A673 (cell line): ENCODE data around the gene NTRK3. TPM values are rescaled to one million over a fixed set of nuclear protein-coding genes. Genes with fewer than 3 reads are reported as not detected.

Source experiments
- BruUV-seq: library from RNA; stranded (reverse); fragments of 400-500 nt; replicated peaks from 2 replicates; lab custom pipeline; 2021; lab: Mats Ljungman, UMichigan
- CTCF ChIA-PET: fragments of 300-600 bp; sonication (Branson Sonifier 250); formaldehyde crosslinking; loops from one replicate; lab custom pipeline; 2022; ENCODE audit warnings: antibody characterized with exemption; lab: Charles Lee
- POLR2A ChIA-PET: fragments of 300-600 bp; sonication (Branson Sonifier 250); formaldehyde crosslinking; loops from one replicate; lab custom pipeline; 2022; ENCODE audit warnings: antibody characterized with exemption; ENCODE audit not compliant: low non-redundant PET; lab: Charles Lee
- DNase-seq: peaks from one replicate; pipeline ENCODE4 v3.0.0-alpha.2; 2015; ENCODE audit warnings: low spot score
- H3K27ac ChIP-seq: fragments of 200-600 bp; sonication (generic); 2 replicates; pipeline ENCODE4 v1.5.1; 2016; ENCODE audit warnings: mixed run types, low read depth, mild to moderate bottlenecking, mixed read lengths, antibody characterized with exemption, low read length; ENCODE audit not compliant: poor library complexity, severe bottlenecking
- H3K27me3 ChIP-seq: fragments of 200-600 bp; sonication (generic); replicated peaks from 2 replicates; pipeline ENCODE4 v1.6.1; 2017; ENCODE audit warnings: mixed run types, low read depth, mild to moderate bottlenecking, mixed read lengths, antibody characterized with exemption, low read length; ENCODE audit not compliant: insufficient read depth, poor library complexity
- H3K36me3 ChIP-seq: fragments of 200-600 bp; sonication (generic); 2 replicates; pipeline ENCODE4 v1.6.1; 2016; ENCODE audit warnings: mixed run types, mild to moderate bottlenecking, mixed read lengths, antibody characterized with exemption, low read length; ENCODE audit not compliant: insufficient read depth, poor library complexity, severe bottlenecking
- H3K4me1 ChIP-seq: fragments of 200-600 bp; sonication (generic); 2 replicates; pipeline ENCODE4 v1.6.1; 2017; ENCODE audit warnings: mixed run types, mild to moderate bottlenecking, mixed read lengths, antibody characterized with exemption, low read length; ENCODE audit not compliant: insufficient read depth, poor library complexity, severe bottlenecking
- H3K4me3 ChIP-seq: fragments of 200-600 bp; sonication (generic); 2 replicates; pipeline ENCODE4 v1.5.1; 2016; ENCODE audit warnings: low read depth, mixed run types, mild to moderate bottlenecking, mixed read lengths, low read length; ENCODE audit not compliant: poor library complexity, severe bottlenecking
- H3K9me3 ChIP-seq: fragments of 200-600 bp; sonication (generic); 2 replicates; pipeline ENCODE4 v1.6.1; 2016; ENCODE audit warnings: mixed run types, low read depth, mild to moderate bottlenecking, mixed read lengths, antibody characterized with exemption, low read length; ENCODE audit not compliant: poor library complexity, severe bottlenecking
- EZH2 ChIP-seq: fragments of 200-600 bp; sonication (generic); IDR thresholded peaks from 2 replicates; pipeline ENCODE4 v1.6.1; 2017; ENCODE audit warnings: borderline replicate concordance, low read depth, mild to moderate bottlenecking, mixed read lengths, antibody characterized with exemption, low read length; ENCODE audit not compliant: poor library complexity, severe bottlenecking
- intact Hi-C: fragments of 100-400 bp; cut with micrococcal nuclease; formaldehyde crosslinking; loops from one replicate; pipeline ENCODE4 v1.10.0; 2022; ENCODE audit not compliant: unreplicated experiment
- total RNA-seq: library from RNA; stranded (reverse); gene quantifications from 2 replicates; pipeline ENCODE4 v1.2.3, GENCODE V29; 2021
- TF ChIP-seq, protein P1 (sequence below): fragments of 300-800, 200-600 bp; sonication (generic); conservative IDR thresholded peaks from 2 replicates; pipeline ENCODE4 v1.5.1; 2017; ENCODE audit warnings: low read depth, mild to moderate bottlenecking, antibody characterized with exemption, low read length, moderate library complexity, mixed read lengths

NTRK3 gene
- total RNA-seq, 1 experiment from 2014 or later: not detected

DNA sequence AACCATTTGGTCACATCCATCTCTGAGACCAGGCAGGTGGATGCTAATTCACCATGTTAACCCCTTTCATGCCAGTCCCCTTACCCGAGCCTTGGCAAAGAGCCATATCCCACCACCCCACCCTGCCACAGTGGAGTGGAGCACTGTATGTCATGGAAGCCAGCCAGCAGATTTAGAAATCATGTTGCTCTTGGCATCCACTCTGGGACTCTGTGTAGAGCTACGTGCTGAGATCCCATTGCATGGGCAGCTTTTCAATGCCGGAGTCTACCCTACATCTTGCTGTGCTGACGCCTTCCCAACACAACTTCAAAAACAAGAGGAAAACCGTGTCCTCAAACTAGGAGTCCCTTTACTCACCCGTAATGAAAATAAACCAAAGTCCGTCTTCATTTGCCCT is 131.0 kb downstream of the NTRK3 start:
- intact Hi-C loops: no loop called here
- Histone ChIP-seq H3K27ac (no peak overlapping the region), H3K4me3 (no peak overlapping the region), H3K4me1 (no peaks in the 10 kb centered on the region), H3K9me3 (no peaks in the 10 kb centered on the region), H3K27me3 (no peaks in the 10 kb centered on the region), H3K36me3 (no peaks in the 10 kb centered on the region)
- no TSS peak for BruUV-seq
- DNase-seq: no peak
- POLR2A ChIA-PET: no interaction called here
- CTCF ChIA-PET: no interaction called here
- TF ChIP-seq EZH2: no peak
- TF ChIP-seq, protein P1, sequence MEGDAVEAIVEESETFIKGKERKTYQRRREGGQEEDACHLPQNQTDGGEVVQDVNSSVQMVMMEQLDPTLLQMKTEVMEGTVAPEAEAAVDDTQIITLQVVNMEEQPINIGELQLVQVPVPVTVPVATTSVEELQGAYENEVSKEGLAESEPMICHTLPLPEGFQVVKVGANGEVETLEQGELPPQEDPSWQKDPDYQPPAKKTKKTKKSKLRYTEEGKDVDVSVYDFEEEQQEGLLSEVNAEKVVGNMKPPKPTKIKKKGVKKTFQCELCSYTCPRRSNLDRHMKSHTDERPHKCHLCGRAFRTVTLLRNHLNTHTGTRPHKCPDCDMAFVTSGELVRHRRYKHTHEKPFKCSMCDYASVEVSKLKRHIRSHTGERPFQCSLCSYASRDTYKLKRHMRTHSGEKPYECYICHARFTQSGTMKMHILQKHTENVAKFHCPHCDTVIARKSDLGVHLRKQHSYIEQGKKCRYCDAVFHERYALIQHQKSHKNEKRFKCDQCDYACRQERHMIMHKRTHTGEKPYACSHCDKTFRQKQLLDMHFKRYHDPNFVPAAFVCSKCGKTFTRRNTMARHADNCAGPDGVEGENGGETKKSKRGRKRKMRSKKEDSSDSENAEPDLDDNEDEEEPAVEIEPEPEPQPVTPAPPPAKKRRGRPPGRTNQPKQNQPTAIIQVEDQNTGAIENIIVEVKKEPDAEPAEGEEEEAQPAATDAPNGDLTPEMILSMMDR: no peak

DNA sequence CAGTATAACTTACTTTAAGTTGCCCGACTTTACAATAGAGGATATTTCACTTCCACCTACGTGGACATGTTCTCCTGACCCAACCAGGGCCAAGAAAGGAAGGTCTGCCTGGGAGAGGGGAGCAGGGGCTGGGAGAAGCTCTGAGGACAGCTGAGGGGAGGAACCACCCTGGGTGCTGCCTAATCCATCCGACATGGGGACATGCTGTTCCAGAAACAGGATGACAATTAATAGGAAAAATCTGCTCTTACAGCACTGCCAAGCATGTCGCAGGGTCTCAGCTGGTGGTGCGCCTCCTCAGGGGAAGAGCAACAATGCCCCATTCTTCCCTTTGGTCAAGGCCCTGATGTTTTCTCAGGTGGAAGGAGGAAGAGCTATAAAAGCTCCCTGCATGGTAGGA is 132.3 kb downstream of the NTRK3 start:
- DNase-seq: no peak
- Histone ChIP-seq H3K9me3 (no peaks in the 10 kb centered on the region), H3K4me1 (no peaks in the 10 kb centered on the region), H3K27me3 (peaks cover 11% of the 10 kb centered on the region), H3K4me3 (no peak overlapping the region), H3K27ac (no peak overlapping the region), H3K36me3 (no peaks in the 10 kb centered on the region)
- no peak for TF ChIP-seq EZH2
- TF ChIP-seq, protein P1: no peak
- ChIA-PET CTCF (no interaction called here), POLR2A (no interaction called here)
- no TSS peak for BruUV-seq
- intact Hi-C loops: no loop called here

DNA sequence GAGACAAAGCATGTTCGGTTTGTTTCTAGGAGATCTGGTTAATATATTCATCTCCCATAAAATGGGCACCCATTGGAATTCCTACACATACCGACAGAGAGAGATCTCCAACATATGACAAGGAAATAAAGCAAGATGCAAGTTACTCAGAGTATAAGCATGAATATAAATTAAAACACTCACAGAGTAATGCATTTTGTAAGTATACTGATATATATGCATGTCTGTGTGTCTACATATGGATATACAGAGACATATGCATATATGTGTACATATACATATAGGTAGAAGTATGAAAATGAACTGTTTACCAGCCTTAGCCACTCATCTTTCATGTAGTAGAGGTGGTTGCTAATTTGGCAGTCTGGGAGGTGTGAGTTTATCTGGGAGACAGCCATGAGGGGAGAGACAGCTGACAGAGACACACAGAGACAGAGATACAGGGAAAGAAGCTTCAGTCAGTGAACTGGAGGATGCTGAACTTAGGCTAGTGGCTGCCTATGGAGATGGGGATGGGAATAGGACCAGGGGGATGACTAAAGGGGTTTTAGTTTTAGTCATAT is 134.5 kb downstream of the NTRK3 start:
- Histone ChIP-seq H3K4me1 (no peaks in the 10 kb centered on the region), H3K27me3 (peaks cover 20% of the 10 kb centered on the region), H3K36me3 (no peaks in the 10 kb centered on the region), H3K4me3 (no peak overlapping the region), H3K9me3 (no peaks in the 10 kb centered on the region), H3K27ac (no peak overlapping the region)
- TF ChIP-seq, protein P1: no peak
- no peak for TF ChIP-seq EZH2
- ChIA-PET CTCF (no interaction called here), POLR2A (no interaction called here)
- intact Hi-C loops: no loop called here
- no TSS peak for BruUV-seq
- DNase-seq: no peak
